CD14-positive monocyte (primary cell): Measurements from ENCODE around the gene DPP6. TPM values are rescaled to one million over a fixed set of nuclear protein-coding genes. Genes with fewer than 3 reads are reported as not detected.

ENCODE experiments used
- DNase-seq, 3 donors: peaks; one replicate each; pipeline ENCODE4 v3.0.0-alpha.2; 2011 to 2022
- H2AFZ ChIP-seq: 2 replicates; pipeline ENCODE4 v1.6.0; 2012; ENCODE audit warnings: mild to moderate bottlenecking, low read depth, low read length, inconsistent platforms; ENCODE audit not compliant: insufficient read depth, poor library complexity, severe bottlenecking
- H3K27ac ChIP-seq, 2 donors: 1 replicate in 1 of 2; 2 replicates in 1 of 2; pipeline ENCODE4 v1.5.1; 2012 to 2013; ENCODE audit warnings: low read length in 2 of 2, control low read depth in 1 of 2, inconsistent platforms in 1 of 2, low read depth in 1 of 2, mild to moderate bottlenecking in 1 of 2
- H3K27me3 ChIP-seq, 2 donors: one replicate each; pipeline versions ENCODE4 v1.6.0 to v1.6.1; 2011 to 2013; ENCODE audit warnings: low read length in 2 of 2; ENCODE audit not compliant: control insufficient read depth in 2 of 2, insufficient read depth in 2 of 2
- H3K36me3 ChIP-seq, 2 donors: replicated peaks in 1 of 2; 1 replicate in 1 of 2; 2 replicates in 1 of 2; pipeline versions ENCODE4 v1.5.1 to v1.6.1; 2012 to 2013; ENCODE audit warnings: low read length in 2 of 2, control low read depth in 1 of 2, inconsistent platforms in 1 of 2, mild to moderate bottlenecking in 1 of 2; ENCODE audit not compliant: insufficient read depth in 2 of 2, control insufficient read depth in 1 of 2
- H3K4me1 ChIP-seq, 2 donors: 1 replicate in 1 of 2; 2 replicates in 1 of 2; pipeline versions ENCODE4 v1.5.1 to v1.6.1; 2012 to 2013; ENCODE audit warnings: low read length in 2 of 2, control low read depth in 1 of 2, inconsistent platforms in 1 of 2, mild to moderate bottlenecking in 1 of 2, moderate library complexity in 1 of 2; ENCODE audit not compliant: insufficient read depth in 2 of 2, control insufficient read depth in 1 of 2
- H3K4me2 ChIP-seq: replicated peaks from 2 replicates; pipeline ENCODE3; 2012; ENCODE audit warnings: low read length, moderate library complexity, mild to moderate bottlenecking; ENCODE audit not compliant: poor library complexity, severe bottlenecking; ENCODE audit errors: extremely low read depth
- H3K4me3 ChIP-seq, 3 experiments: fragments of 200-600 bp in 1 of 3; sonication (generic) in 1 of 3; replicated peaks in 1 of 3; 1 replicate in 2 of 3; 2 replicates in 1 of 3; pipeline ENCODE4 v1.5.1; 2011 to 2013; ENCODE audit warnings: low read length in 3 of 3, mild to moderate bottlenecking in 3 of 3, control low read depth in 2 of 3, low read depth in 2 of 3, inconsistent platforms in 1 of 3, moderate library complexity in 1 of 3
- H3K79me2 ChIP-seq: 2 replicates; pipeline ENCODE4 v1.6.0; 2012; ENCODE audit warnings: mild to moderate bottlenecking, control low read depth, inconsistent platforms, low read length, moderate library complexity; ENCODE audit not compliant: insufficient read depth
- H3K9ac ChIP-seq: 2 replicates; pipeline ENCODE4 v1.6.0; 2017; ENCODE audit warnings: low read length, mild to moderate bottlenecking; ENCODE audit not compliant: insufficient read depth, poor library complexity, severe bottlenecking
- H3K9me3 ChIP-seq, 2 donors: replicated peaks in 1 of 2; 1 replicate in 1 of 2; 2 replicates in 1 of 2; pipeline versions ENCODE4 v1.5.1 to v1.6.1; 2012 to 2013; ENCODE audit warnings: low read length in 2 of 2, control low read depth in 1 of 2; ENCODE audit not compliant: control insufficient read depth in 1 of 2, insufficient read depth in 1 of 2
- H4K20me1 ChIP-seq: 2 replicates; pipeline ENCODE4 v1.6.0; 2012; ENCODE audit warnings: mild to moderate bottlenecking, low read length, control low read depth, moderate library complexity; ENCODE audit not compliant: insufficient read depth
- H3K27ac Mint-ChIP-seq, 7 donors: one replicate each; pipeline ENCODE4 v1.8.0; 2020; ENCODE audit warnings: mild to moderate bottlenecking in 7 of 7, mixed read lengths in 7 of 7, moderate library complexity in 6 of 7, inconsistent platforms in 2 of 7
- H3K27me3 Mint-ChIP-seq, 3 donors: one replicate each; pipeline ENCODE4 v1.8.0; 2021 to 2022; ENCODE audit warnings: low read depth in 3 of 3, mild to moderate bottlenecking in 3 of 3, mixed read lengths in 3 of 3, moderate library complexity in 3 of 3, inconsistent platforms in 1 of 3
- H3K36me3 Mint-ChIP-seq, 2 donors: one replicate each; pipeline ENCODE4 v1.8.0; 2020; ENCODE audit warnings: mixed read lengths in 2 of 2, inconsistent platforms in 1 of 2, mild to moderate bottlenecking in 1 of 2
- H3K4me1 Mint-ChIP-seq: one replicate; pipeline ENCODE4 v1.8.0; 2020; ENCODE audit warnings: mild to moderate bottlenecking, mixed read lengths
- H3K4me3 Mint-ChIP-seq, 2 donors: one replicate each; pipeline ENCODE4 v1.8.0; 2020; ENCODE audit warnings: mild to moderate bottlenecking in 2 of 2, mixed read lengths in 2 of 2, moderate library complexity in 1 of 2
- H3K9me3 Mint-ChIP-seq, 7 donors: one replicate each; pipeline ENCODE4 v1.8.0; 2020 to 2022; ENCODE audit warnings: mixed read lengths in 7 of 7, mild to moderate bottlenecking in 6 of 7, moderate library complexity in 6 of 7, inconsistent platforms in 2 of 7
- CTCF ChIP-seq: fragments of 200-600 bp; IDR thresholded peaks from one replicate; pipeline ENCODE4 v1.8.0; 2022; ENCODE audit warnings: antibody characterized with exemption, mild to moderate bottlenecking
- WGBS: methylation state at CpG from one replicate; pipeline ENCODE4 v1.1.5; 2013; ENCODE audit warnings: missing lambda C conversion rate; ENCODE audit not compliant: insufficient coverage; 5-methylcytosine and 5-hydroxymethylcytosine counted together
- intact Hi-C, 2 donors: fragments of 100-400 bp; cut with micrococcal nuclease; formaldehyde crosslinking; loops; one replicate each; pipeline versions ENCODE4 v1.15.0 to v1.15.1; 2023
- polyA plus RNA-seq, 3 donors: library from polyadenylated mRNA; depleted of rRNA in 1 of 3; unstranded in 2 of 3; stranded (reverse) in 1 of 3; fragments of 300-500 nt in 2 of 3; fragments of >200 nt in 1 of 3; fragmentation: Illumina TruSeq in 2 of 3; gene quantifications; 1 replicate in 2 of 3; 2 replicates in 1 of 3; pipeline ENCODE4 v1.2.3, GENCODE V29; 2012 to 2021

The DPP6 gene
- polyA plus RNA-seq, 3 donors, result not detected

- no peak overlapping the region for H3K27ac Mint-ChIP-seq
- 79% methylated on average over 16 of the region's 16 CpGs for WGBS
- intact Hi-C loops, result no loop called here
- H3K4me1 Mint-ChIP-seq, result no peaks in the 10 kb centered on the region
- DNase-seq, result no peak
- Histone ChIP-seq H3K27me3 (no peaks in the 10 kb centered on the region), H3K36me3 (no peaks in the 10 kb centered on the region), H3K27ac (no peak overlapping the region), H3K9me3 (peaks cover 38 to 56% of the 10 kb centered on the region in 2 donors), H3K4me2 (no peak overlapping the region), H4K20me1 (no peaks in the 10 kb centered on the region), H3K9ac (no peak overlapping the region), H3K4me3 (no peak overlapping the region), H3K4me1 (no peaks in the 10 kb centered on the region), H3K79me2 (no peaks in the 10 kb centered on the region), H2AFZ (no peak overlapping the region)
- H3K27me3 Mint-ChIP-seq, result peaks cover 0 to 3% (median 1%) of the 10 kb centered on the region in 3 donors
- H3K36me3 Mint-ChIP-seq, result no peaks in the 10 kb centered on the region
- H3K9me3 Mint-ChIP-seq, result peaks cover 12 to 38% (median 25%) of the 10 kb centered on the region in 7 donors
- no peak overlapping the region for H3K4me3 Mint-ChIP-seq
- no peak for TF ChIP-seq CTCF
Observed at GRCh38 chr7:154592388-154592787, 540.2 kb downstream of the DPP6 start.

DNA sequence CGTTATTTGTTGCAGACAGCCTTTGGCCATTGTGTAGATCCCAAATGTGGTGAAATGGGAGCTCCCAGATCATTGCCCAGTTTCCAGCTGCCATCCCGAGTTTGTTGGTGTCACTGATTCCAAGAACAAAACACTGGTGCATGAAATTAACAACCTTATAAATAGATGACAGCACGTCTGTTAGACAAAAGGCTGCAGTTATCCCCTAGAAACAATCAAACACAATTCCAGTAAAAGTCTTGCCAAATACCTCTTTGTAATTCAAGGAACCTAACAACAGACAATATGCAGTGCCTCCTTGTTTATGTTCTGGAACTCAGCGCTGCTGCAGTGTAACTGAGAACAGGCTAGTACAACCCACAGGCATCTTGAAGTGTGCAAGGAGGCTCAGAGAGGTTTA, 546.2 kb downstream of the DPP6 start:
- no peaks in the 10 kb centered on the region for H3K27me3 ChIP-seq
- H3K27ac ChIP-seq, result no peak overlapping the region
- no peaks in the 10 kb centered on the region for H4K20me1 ChIP-seq
- no peaks in the 10 kb centered on the region for H3K36me3 Mint-ChIP-seq
- H3K9me3 Mint-ChIP-seq, result peaks cover 5 to 20% (median 12%) of the 10 kb centered on the region in 7 donors
- H3K9ac ChIP-seq, result no peak overlapping the region
- intact Hi-C loops, result no loop called here
- H3K4me3 ChIP-seq, result no peak overlapping the region
- no peak overlapping the region for H3K27ac Mint-ChIP-seq
- H3K4me1 Mint-ChIP-seq, result no peaks in the 10 kb centered on the region
- 77% methylated on average over 2 of the region's 4 CpGs for WGBS
- H3K79me2 ChIP-seq, result no peaks in the 10 kb centered on the region
- no peak overlapping the region for H3K4me2 ChIP-seq
- H3K9me3 ChIP-seq, result peaks cover 7 to 21% of the 10 kb centered on the region in 2 donors
- H3K36me3 ChIP-seq, result no peaks in the 10 kb centered on the region
- H3K27me3 Mint-ChIP-seq, result peaks cover 0 to 3% (median 0%) of the 10 kb centered on the region in 3 donors
- no peak for TF ChIP-seq CTCF
- no peak overlapping the region for H3K4me3 Mint-ChIP-seq
- H2AFZ ChIP-seq, result no peak overlapping the region
- H3K4me1 ChIP-seq, result no peaks in the 10 kb centered on the region
- no peak for DNase-seq
